ENCODE results near the gene MRPL14.

Gene MRPL14

DNA sequence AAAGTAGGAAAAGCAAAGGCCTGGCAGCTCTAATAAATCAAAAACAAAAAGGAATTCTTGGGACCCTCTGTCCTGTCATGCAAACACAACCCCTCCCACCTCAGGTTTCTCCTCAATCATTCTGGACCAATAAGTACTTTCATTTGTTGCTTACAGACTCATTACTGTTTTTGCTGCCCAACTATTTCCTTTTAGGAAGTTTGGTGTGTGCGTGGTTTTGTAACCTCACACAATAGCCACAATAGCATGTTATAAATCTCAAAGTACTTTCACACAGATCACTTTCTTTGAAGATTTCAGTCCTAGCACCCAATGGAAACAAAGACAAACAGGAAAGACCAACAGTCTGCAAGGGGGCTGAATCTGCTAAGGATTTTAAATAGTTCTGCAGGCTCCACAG, 4.5 kb downstream of the MRPL14 start:
- no peak for DNase-seq (ENCODE audit: low read depth)

DNA sequence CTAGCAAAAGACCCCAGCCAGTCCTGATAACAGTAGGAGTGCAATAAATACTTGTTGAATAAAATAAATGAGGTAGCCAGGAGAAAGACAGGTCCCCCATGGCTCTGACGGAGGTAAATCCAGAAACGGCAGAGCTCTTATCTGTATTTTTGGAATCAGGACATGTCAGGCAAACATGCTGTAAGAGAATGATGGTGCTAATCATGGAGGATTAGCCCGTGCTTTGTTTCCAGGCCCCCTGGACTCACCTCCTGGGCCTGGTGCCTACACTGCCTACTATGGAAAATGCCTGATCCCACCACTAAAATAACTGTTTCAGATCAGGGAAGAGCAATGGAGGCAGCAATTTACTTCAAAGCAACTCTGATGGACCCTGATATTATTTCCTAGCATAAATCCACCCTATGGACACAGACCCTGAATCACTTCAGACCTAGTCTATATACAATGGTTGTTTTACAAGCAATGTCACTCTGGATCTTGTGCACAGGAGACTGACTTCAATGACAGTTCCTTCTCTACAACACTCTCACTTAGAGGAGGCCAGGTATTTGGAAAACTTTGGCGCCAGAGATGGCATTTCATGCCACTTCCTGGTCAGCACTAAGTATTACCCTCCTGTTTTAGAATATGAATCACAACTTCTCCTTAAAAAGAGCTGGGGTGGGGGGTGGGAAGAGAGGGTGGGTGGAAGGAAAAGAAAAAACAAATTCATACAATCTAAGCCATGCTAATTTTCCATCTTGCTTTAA, 6.4 kb downstream of the MRPL14 start:
- no peak for DNase-seq (ENCODE audit: low read depth)

DNA sequence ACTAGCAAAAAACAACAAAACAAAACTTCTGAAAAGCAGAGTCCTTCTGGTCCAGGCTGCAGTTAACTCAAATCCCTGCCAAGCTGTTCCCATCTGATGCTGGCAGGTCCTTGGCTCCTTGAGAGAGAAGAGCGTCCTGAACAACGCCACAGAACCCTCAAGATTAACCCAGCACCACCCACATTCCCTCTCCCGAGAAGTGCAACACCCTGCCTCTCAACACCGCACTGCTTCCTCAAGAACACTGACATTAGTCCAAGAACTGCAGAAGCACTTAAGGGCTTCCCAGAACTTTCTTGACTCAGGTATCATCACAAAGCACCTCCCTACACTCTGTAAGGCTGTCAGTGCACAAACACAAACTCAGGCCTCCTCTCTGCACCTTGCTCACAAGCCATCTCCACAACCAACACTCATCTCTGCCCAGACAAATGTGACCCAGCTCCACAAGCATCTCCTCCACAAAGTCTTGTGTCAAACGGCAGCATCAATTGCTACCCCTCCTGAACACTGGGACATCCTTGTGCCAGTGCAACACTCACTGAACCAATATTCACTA, 7.5 kb downstream of the MRPL14 start:
- no peak for DNase-seq (ENCODE audit: low read depth)

DNA sequence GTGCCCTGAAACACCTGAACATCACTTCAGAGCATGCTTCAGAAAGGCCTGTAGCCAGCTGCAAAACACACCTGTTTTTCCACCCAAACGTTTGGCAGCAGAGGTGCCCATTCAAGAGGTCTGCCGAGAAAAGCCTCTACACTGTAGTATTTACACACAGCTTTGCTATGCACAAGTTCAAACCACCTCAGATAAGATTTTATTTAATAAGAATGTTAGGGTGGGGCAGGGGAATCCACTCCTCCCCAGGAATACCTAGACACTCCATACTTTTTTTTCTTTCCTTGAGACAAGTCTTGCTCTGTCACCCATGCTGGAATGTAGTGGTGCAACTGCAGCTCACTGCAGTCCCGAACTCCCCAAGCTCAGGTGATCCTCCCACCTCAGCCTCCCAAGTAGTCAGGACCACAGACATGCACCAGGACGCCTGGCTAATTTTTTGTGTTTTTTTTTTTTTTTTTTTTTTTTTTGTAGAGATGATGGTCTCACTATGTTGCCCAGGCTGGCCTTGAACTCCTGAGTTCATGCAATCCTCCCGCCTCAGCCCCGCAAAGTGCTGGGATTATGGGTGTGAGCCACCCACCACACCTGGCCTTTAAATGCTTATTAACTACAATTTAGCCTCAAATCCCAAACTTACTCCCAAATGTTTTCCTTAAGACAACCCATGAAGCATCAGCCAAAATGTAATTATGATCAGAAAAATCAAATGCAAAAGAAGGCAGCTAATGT, 9.7 kb downstream of the MRPL14 start:
- no peak for DNase-seq (ENCODE audit: low read depth)

DNA sequence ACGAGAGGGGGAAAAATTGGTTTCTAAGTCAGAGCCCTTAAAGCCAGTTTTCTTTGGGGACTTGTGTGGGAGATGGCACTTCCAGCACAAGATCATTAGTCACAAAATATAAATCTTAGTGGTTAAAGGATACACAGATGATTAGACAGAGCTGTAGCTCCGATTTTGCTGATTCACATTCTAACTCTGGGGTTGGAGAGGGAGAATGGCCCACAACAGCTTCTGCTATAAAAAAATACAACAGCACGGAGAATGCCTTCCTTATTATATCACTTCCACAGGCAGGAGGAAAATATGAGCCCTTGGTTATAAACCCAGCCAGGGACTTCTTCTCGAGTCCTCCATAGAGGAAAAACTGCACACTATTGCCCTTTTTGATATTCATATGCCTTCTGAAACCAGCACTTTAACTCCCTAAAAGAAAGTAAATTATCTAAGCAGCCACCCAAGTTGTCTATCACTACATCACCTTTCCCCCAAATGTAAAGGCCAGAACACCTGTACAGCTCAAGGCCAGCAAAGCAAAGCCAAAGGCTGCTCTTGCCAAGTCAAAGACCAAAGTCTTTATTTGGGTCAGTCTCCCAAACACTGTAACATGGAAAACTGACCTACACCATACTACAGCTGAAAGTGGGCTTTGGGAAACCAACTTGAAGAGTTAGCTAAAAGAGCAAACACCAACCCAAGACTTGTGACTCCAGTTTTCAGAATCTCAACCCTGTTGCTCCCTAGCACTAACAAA, 10.4 kb downstream of the MRPL14 start:
- no peak for DNase-seq (ENCODE audit: low read depth)

DNA sequence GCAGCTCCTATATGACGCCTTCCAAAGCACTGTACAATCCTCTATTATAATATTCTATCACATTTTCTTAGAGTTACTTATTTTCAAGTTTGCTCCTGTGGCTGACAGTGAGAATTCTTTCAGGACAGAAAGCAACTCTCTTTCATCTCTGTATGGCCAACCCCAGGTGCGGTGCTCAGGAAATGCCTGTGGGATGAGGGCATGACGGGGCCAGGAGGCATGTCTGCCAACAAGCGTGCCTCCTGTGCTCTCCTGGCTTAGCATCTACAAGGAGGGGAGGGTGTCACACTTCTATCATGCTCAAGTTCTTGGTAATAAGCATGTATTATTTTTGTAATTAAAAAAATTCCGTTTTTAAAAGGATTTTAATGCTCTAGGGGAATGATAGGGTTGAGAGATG, 11.4 kb downstream of the MRPL14 start:
- no peak for DNase-seq (ENCODE audit: low read depth)

DNA sequence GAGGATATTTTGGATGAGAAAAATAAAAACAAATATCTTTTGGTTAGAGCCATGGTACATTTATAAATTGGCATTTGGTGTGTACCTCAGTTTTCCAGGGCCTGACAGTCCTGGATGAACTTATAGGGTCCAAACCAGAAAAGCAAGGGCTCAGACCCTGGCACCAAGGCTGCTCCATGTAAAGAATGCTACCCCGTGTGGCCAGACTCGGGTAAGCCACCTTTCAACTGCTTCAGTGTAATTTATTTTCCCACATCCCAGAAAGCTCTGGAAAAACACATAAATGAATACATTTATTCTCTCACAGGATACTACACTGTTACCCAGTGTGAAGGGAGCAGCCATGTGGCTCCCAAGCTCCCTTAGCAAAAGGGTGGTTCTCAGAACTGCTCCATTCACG, 13.8 kb downstream of the MRPL14 start:
- no peak for DNase-seq (ENCODE audit: low read depth)

DNA sequence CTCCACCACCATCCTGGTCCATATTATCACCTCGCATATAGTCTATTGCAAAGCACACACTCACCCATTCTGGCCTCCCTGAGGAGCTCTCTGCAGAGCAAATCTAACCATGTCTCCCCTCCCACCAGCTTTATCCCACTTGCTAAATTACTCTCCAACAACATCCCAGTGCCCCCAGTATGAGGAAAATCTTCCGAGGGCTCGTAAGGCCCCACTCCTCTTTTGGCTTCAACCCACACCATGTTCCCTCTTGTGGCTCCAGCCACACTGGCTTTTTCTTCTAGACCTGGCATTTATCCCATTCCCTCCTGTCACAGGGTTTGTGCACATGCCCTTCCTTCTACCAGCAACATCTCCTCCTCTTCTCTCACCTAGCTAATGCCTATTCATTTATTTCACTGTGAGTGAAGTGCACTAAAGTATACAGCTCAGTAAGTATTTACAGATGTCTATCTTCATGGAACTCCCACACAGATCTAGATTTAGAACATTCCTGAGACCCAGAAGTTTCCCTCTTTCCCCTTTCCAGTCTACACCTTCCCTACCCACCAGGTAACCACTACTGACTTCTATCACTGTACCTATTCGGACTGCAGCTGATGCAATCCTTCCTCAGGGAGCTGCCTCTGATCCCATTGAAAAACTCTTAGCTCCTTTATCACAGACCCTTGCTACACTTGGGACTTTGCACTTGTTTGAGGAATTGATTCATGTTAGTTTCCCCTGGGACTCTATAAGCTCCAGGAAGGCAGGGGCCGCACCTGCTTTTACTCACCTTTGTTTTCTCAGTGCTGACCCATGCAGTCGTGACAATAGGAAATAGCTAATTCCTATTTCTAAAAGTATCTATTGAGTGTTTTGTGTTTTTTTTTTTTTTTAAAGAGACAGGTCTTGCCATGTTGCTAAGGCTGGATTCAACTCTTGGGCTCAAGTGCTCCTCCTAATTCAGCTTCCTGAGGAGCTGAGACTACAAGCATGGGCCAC, 15.5 kb downstream of the MRPL14 start:
- DNase-seq (ENCODE audit: low read depth), result no peak

DNA sequence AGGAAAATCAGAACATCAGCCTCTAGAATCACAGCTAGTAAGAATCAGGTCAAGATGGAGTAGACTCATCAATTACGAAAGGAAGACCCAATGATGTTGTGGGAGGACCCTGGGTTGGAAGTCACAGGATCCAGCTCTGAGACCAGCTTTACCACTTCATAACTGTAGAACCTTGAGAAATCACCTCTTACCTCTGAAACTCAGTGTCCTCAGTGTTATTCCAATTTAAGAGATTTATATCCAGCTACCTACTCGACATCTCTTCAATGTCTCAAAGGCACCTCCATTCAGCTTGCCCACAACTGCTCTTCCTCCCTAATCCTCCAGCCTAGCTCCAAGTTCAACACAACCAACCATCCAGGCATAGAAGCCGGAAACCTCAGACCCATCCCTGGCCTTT, 16.3 kb downstream of the MRPL14 start:
- no peak for DNase-seq (ENCODE audit: low read depth)

DNA sequence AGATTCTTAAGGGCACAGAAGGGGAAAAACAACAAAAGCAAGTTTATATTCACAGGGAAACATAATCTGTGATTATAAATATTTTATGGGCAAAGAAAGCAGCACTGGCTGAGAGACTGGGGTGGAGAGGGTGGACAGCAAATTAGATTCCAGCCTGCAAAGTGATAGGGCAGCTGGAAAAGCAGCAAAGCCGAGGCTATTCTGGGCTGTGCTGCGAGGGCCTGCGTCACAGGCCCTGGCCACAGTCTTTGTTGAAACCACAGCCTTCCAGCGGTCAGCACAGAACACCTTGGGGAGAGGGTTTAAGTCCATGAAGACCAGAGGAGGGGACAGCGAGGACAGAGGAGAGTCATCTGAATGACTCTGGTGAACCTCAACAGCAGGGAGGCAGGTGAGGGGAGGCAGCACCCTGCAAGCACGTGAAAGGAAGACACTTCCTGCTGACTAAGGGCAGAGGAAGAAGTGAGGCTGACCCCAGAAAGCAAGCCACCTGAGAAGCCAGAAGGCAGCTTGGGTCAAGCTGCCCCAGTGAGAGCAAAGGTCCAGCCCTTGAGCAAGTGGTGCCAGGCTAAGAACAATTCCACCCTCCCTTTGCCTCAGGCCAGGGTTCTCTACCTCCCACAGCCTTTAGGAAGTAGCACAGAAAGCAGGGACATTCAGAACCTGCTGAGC, 17.1 kb downstream of the MRPL14 start:
- no peak for DNase-seq (ENCODE audit: low read depth)

DNA sequence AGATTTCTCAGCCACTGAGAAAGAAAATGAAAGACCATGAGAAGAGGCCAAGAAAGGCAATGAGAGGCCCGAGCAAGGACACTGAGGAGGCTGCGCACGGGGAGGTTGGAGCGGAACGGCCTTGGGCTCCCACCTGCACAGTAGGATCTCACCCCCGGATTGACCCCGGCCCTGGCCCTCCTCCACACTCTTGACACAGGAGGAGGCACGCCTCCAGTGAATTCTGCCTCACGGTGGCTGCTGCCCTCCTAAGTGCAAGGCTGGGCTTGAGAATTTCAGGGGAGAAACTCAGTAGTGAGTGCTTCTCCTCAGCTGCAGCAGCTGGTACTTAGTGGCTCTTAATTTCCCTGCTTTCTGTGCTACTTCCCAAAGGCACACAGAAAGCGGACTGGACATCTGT, 18.0 kb downstream of the MRPL14 start:
- DNase-seq (ENCODE audit: low read depth), result no peak

DNA sequence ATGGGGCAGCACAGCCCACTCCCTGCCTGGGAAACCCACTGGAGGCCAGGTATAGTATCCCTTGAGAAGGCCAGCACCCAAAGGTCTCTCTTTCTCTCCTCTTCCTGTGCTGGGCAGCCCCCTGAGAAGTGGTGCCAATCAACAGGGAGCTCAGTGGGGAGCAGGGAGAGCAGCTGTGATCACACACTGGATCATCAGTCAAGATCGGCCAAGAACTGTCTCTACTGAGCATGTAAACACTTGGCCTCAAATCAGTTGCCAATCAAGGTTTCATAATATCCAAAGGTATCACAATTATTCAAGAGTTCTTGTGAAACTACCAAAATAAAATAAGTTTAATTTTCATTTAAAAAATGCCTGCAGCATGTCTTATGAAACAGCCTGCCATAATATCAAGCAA, 18.8 kb downstream of the MRPL14 start:
- no peak for DNase-seq (ENCODE audit: low read depth)

DNA sequence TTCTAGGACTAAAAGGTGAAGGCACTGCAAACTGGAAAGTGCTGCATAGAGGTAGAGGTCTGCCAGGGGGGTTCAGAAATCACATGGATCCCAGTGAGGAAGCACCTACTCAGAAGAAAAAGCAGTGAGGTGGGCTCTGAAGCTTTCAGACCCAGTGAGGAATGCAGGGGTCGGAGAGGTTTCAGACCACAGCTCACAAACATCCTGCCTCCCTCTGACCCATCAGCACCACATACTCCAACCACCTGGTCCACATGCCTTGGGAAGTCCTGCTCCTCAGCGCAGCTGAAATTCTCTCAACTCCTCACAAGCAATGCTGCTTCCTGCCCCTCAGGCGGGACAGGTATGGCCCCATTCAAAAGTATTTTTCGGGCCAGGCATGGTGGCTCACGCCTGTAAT, 20.2 kb downstream of the MRPL14 start:
- no peak for DNase-seq (ENCODE audit: low read depth)

DNA sequence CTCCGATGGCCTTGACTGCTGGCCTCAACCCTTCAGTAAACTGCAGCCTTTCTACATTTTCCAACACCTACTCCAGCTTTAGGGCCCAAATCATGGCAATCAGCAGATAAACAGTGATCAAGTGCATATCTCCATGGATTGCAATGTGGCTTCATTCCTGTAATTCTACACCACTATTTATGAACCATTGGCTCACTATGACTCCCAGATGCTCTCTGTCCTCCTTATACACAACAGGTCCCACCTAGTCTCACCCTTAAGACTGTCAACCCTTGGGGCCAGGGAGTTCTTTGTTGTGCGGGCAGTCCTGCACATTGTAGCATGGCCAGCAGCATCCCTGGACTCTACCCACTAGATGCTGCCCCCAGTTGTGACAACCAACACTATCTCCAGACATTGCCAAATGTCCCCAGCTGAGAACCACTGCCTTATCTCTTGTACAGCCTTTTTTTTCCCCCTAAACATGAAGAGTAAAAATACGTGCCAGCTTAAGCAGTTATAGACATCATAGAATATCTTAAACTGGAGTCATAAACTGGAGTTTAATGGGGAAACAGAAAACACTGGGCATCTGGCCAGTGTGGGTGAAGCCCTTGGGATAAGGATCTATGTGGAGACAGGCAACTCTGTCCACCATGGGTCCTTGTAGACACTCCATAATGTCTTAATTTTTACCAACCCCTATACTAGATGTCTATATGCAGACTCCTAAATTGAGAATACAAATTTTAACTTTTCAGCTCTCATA, 21.1 kb downstream of the MRPL14 start:
- no peak for DNase-seq (ENCODE audit: low read depth)

DNA sequence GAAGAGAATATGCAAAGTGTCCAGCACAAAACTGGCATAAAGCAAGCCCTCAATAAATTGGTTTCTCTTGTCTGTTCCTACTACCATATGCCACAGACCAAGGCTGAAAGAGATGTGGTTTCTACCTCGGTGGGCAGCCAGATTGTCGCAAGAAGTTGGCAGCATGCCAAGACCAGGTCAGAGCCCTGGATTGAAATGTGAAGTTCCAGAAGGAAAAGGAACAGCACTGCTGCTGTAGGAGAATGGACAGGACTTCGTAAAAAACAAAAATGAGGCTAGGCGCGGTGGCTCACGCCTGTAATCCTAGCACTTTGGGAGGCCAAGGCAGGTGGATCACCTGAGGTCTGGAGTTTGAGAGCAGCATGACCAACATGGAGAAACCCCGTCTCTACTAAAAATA, 22.1 kb downstream of the MRPL14 start:
- DNase-seq (ENCODE audit: low read depth), result no peak

DNA sequence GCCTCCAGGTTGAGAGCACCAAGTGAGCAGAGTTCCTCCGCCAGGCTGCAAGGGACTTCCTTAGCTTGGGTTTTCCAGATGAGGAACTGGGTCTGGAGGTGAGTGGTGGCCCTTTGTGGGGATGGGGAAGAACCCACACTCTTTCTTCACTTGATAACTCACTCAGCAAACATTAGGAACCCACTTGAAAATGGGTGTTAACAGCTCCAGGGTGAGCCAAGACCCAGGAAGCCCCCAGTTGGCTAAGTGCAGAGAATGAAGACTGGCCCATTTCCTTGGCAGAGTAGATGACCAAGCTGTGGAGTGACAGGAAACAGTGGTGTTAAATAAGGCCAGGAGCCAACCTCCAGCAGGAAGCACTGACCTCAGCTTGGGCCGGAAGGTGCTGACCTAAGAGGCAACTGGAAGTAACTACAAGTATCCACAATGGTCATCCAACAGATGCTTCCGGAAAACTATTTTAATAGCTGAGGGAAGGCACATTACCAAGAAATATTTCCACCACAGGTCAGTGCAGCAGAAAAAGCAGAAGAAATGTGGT, 22.7 kb downstream of the MRPL14 start:
- DNase-seq (ENCODE audit: low read depth), result no peak

DNA sequence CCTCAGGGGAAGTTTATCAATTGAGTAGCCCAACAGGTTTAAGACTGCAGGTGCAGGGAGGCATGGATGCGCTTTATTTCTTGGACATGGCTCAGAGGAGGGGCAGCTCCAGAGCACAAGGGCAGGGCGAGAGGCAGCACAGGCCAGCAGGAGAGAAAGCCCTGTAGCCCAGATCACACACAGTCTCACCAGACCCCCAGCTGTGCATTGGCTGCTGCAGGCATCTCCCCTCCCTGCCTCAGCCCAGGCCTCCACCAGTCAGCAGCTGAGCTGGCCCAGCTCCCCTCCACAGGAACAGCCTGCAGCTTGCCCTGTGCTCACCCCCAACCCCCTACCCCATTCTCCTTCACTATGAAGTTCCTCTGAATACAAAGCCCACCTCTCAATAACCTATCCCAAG, 24.7 kb downstream of the MRPL14 start:
- no peak for DNase-seq (ENCODE audit: low read depth)

DNA sequence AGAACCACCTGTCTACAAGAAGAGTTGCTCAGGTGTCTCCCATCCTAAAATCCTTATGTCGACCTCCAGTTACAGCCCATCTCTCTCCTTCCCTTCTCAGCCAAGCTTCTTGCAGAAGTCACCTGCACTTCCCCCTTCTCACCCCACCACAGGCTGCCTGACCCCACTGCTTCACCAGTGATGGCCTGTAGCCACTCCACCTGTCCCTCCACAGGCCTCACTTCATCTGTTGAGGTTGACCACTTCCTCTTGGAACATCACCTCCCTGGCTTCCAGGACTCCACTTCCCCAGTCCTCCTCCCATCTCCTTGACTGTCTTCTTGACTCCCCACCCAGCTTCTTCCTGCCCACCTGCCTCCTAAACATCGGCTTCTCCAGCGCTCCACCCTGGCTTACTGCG, 25.4 kb downstream of the MRPL14 start:
- no peak for DNase-seq (ENCODE audit: low read depth)

DNA sequence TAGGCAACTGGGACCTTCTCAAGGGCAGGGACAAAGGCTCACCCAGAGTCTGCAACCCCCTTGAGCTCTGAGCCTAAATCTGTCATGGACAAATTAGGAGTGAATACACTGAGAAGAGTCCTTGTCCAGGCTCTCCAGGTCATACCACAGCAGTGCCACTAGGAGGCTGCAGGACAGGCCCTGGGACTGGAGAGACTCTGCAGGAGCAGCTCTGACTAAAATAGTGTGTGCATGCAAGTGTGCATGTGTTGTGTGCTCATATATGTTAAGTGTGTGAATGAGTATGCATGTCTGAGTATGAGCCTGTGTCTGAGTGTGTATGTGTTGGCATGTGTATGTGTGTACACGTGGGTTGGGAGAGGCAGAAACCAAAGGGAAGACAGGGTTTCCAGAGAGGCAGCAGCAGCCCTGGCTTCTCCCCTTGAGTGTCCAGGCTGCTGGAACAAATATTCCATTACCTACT, 27.1 kb downstream of the MRPL14 start:
- DNase-seq (ENCODE audit: low read depth), result no peak

DNA sequence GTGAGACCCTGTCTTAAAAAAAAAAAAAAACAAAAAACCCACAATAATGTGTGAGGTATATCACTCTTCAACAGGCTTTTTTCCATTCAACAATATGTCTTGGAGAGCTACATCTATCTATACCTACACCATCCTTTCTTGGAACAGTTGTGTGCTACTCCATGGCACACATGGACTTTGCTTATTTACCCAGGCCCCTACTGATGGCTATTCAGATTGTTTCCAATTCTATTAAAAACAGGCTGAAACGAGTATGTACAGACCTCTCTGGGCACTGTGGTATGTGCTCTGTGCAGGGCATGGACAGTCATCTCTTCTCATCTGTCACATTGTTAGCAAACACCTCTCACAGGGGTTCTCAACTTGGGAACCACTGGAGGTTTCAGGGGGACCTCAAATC, 28.1 kb downstream of the MRPL14 start:
- DNase-seq (ENCODE audit: low read depth), result no peak
